Osteoblast (primary cell): ENCODE results near the gene CXCL17. TPM values are rescaled to one million over a fixed set of nuclear protein-coding genes. Genes with fewer than 3 reads are reported as not detected.

ENCODE experiments used
- DNase-seq: peaks from one replicate; pipeline ENCODE4 v3.0.0; 2011; ENCODE audit warnings: low spot score, mixed read lengths; ENCODE audit not compliant: insufficient read length; ENCODE audit errors: missing footprints
- H2AFZ ChIP-seq: 2 replicates; pipeline ENCODE4 v1.6.0; 2011; ENCODE audit warnings: mild to moderate bottlenecking, low read length
- H3K27ac ChIP-seq: 2 replicates; pipeline ENCODE4 v1.5.1; 2011; ENCODE audit warnings: mild to moderate bottlenecking, low read depth, low read length, moderate library complexity
- H3K27me3 ChIP-seq: 2 replicates; pipeline ENCODE4 v1.6.0; 2012; ENCODE audit warnings: mild to moderate bottlenecking, control low read depth, inconsistent platforms, low read length, moderate library complexity; ENCODE audit not compliant: insufficient read depth
- H3K36me3 ChIP-seq: 2 replicates; pipeline ENCODE4 v1.5.1; 2011; ENCODE audit warnings: mild to moderate bottlenecking, low read length, control low read depth, moderate library complexity; ENCODE audit not compliant: insufficient read depth
- H3K4me1 ChIP-seq: 2 replicates; pipeline ENCODE4 v1.5.1; 2011; ENCODE audit warnings: mild to moderate bottlenecking, low read length, control low read depth, moderate library complexity; ENCODE audit not compliant: insufficient read depth
- H3K4me2 ChIP-seq: 2 replicates; pipeline ENCODE4 v1.6.0; 2011; ENCODE audit warnings: mild to moderate bottlenecking, low read length; ENCODE audit not compliant: insufficient read depth
- H3K4me3 ChIP-seq: fragments of 200-600 bp; sonication (generic); 3 replicates; pipeline ENCODE4 v1.5.1; 2012; ENCODE audit warnings: mild to moderate bottlenecking, low read length, inconsistent platforms; ENCODE audit not compliant: insufficient read depth
- H3K79me2 ChIP-seq: 2 replicates; pipeline ENCODE4 v1.6.0; 2012; ENCODE audit warnings: mild to moderate bottlenecking, low read length, control low read depth, inconsistent platforms; ENCODE audit not compliant: insufficient read depth
- H3K9me3 ChIP-seq: 2 replicates; pipeline ENCODE4 v1.5.1; 2011; ENCODE audit warnings: low read depth, low read length, control low read depth
- H4K20me1 ChIP-seq: 2 replicates; pipeline ENCODE4 v1.6.0; 2012; ENCODE audit warnings: mild to moderate bottlenecking, low read length, control low read depth; ENCODE audit not compliant: insufficient read depth
- total RNA-seq: library from RNA; depleted of rRNA; stranded (reverse); fragments of >200 nt; gene quantifications from 2 replicates; pipeline ENCODE4 v1.2.3, GENCODE V29; 2012
- TF ChIP-seq, protein P1 (sequence below): IDR thresholded peaks from 2 replicates; pipeline ENCODE4 v1.5.1; 2011; ENCODE audit warnings: mild to moderate bottlenecking, low read depth, low read length, moderate library complexity; ENCODE audit errors: extremely low read depth

Gene CXCL17
- total RNA-seq, 1 donor = not detected

DNA sequence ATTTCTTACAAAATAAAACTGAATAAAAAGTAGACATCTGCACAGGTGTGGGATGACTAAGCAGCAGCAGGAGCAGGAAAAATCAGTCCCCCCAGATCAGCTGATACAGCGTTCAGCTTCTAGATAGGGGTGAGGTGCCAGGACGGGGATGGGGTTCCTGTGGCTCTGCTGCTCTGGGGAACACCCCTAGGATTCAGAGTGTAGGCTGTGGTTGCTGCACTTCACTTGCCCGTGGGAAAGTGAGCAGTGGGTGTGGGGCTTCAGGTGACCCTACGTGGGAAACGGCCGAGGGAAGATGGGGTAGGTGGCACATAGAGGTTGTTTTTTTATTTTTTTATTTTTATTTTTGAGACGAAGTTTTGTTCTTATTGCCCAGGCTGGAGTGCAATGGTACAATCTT, 3.2 kb upstream of the CXCL17 start:
- Histone ChIP-seq H4K20me1 (peaks cover 17% of the 10 kb centered on the region), H3K4me2 (no peak overlapping the region), H2AFZ (no peak overlapping the region), H3K79me2 (no peaks in the 10 kb centered on the region), H3K27ac (no peak overlapping the region), H3K4me1 (peaks cover 5% of the 10 kb centered on the region), H3K27me3 (peaks cover 17% of the 10 kb centered on the region), H3K9me3 (no peaks in the 10 kb centered on the region), H3K4me3 (no peak overlapping the region), H3K36me3 (no peaks in the 10 kb centered on the region)
- TF ChIP-seq, protein P1, sequence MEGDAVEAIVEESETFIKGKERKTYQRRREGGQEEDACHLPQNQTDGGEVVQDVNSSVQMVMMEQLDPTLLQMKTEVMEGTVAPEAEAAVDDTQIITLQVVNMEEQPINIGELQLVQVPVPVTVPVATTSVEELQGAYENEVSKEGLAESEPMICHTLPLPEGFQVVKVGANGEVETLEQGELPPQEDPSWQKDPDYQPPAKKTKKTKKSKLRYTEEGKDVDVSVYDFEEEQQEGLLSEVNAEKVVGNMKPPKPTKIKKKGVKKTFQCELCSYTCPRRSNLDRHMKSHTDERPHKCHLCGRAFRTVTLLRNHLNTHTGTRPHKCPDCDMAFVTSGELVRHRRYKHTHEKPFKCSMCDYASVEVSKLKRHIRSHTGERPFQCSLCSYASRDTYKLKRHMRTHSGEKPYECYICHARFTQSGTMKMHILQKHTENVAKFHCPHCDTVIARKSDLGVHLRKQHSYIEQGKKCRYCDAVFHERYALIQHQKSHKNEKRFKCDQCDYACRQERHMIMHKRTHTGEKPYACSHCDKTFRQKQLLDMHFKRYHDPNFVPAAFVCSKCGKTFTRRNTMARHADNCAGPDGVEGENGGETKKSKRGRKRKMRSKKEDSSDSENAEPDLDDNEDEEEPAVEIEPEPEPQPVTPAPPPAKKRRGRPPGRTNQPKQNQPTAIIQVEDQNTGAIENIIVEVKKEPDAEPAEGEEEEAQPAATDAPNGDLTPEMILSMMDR = no peak
- no peak for DNase-seq

DNA sequence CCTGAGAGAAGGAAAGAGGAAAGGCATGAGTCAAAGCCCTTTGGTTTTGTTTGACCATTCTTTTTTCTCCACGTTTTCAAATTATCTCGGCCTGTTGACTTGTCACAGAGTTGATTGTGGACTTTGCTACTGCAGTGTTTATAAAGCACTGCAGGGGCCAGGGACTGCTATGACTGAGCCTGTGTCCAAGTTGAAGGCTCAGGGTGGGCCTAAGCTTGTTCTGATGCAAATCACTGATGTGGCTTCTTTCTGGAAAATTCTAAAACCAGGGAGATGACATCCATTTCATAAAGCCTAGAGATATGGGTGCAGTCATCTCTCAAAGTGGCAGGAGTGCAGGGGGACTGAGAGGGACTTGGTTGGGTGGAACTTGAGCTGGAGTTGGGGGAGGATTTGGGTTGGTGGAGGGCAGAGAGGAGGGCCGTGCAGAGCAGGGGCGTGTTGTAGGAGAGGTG, 1.2 kb upstream of the CXCL17 start:
- Histone ChIP-seq H3K27me3 (peaks cover 19% of the 10 kb centered on the region), H3K9me3 (no peaks in the 10 kb centered on the region), H3K79me2 (no peaks in the 10 kb centered on the region), H3K4me1 (peaks cover 2% of the 10 kb centered on the region), H2AFZ (no peak overlapping the region), H4K20me1 (peaks cover 11% of the 10 kb centered on the region), H3K27ac (no peak overlapping the region), H3K4me2 (no peak overlapping the region), H3K4me3 (no peak overlapping the region), H3K36me3 (no peaks in the 10 kb centered on the region)
- TF ChIP-seq, protein P1 = no peak
- DNase-seq = no peak

DNA sequence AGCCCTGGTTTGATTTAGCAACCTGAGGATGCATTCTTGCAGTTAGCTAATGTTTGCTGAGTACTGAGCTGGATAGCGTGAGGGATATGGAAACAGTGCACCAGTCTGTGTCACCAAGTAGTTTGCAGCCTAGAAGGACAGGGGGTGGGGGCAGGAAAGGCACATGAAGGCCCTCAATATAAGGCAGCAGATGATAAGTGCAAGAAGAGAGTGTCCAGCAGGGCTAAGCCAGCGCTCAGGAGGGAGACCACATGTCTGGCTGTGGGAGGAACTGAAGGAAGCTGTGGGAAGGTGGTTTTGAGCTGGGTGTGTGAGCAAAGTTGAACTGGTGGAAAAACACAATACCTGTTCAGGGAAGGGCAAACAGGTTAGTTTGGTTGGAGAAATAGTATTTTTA, 1.7 kb downstream of the CXCL17 start:
- H3K79me2 ChIP-seq = no peaks in the 10 kb centered on the region
- no peak overlapping the region for H3K27ac ChIP-seq
- peaks cover 19% of the 10 kb centered on the region for H3K27me3 ChIP-seq
- no peaks in the 10 kb centered on the region for H3K9me3 ChIP-seq
- H3K4me2 ChIP-seq = no peak overlapping the region
- peaks cover 2% of the 10 kb centered on the region for H3K4me1 ChIP-seq
- TF ChIP-seq, protein P1 = no peak
- H4K20me1 ChIP-seq = peaks cover 9% of the 10 kb centered on the region
- no peak for DNase-seq
- H3K4me3 ChIP-seq = no peak overlapping the region
- H2AFZ ChIP-seq = no peak overlapping the region
- no peaks in the 10 kb centered on the region for H3K36me3 ChIP-seq

DNA sequence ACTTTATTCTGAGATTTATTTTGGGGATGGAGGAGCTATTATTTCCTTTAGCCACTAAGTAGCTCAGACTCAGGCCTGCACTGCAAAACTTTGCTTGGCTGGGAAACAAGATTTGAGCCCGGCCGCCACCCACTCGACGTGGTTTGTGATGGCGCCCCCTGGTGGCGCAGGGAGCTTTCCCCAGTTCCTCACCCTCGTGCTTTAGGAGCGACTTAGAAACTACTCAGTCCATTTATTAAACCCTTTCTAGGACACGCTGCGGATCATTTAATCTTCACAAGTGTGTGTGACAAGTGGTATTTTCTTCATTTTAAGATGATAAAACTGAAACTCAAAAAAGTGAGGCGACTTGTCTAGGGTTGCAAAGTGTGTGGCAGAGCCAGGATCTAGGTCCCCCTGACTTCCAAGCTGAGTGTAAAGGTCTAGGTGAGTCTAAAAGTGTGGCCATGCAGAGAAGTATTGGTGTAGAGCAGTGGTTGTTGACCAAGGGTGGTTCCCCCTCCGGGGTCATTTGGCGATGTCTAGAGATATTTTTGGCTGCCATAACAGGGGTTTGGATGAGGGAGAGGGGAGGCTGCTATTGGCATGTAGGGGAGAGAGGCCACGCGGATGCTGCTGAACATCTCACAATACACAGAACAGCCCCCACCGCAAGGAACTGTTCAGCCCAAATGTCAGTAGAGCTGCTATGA, 2.2 kb downstream of the CXCL17 start:
- H2AFZ ChIP-seq = no peak overlapping the region
- H3K4me2 ChIP-seq = peak overlapping the region; percentile 27
- peak; percentile 86 for DNase-seq
- no peak overlapping the region for H3K27ac ChIP-seq
- peaks cover 9% of the 10 kb centered on the region for H4K20me1 ChIP-seq
- H3K27me3 ChIP-seq = peaks cover 19% of the 10 kb centered on the region
- no peaks in the 10 kb centered on the region for H3K36me3 ChIP-seq
- TF ChIP-seq, protein P1 = peak; percentile 99
- H3K4me3 ChIP-seq = no peak overlapping the region
- no peaks in the 10 kb centered on the region for H3K79me2 ChIP-seq
- H3K4me1 ChIP-seq = peaks cover 2% of the 10 kb centered on the region
- no peaks in the 10 kb centered on the region for H3K9me3 ChIP-seq
